CD4-positive, alpha-beta T cell (primary cell): ENCODE data around the gene ADAMTS5. TPM values are rescaled to one million over a fixed set of nuclear protein-coding genes. Genes with fewer than 3 reads are reported as not detected.

Experiments
- ATAC-seq: fragments of 200-7000 bp; cut with Tn5 transposase; one replicate; pipeline ENCODE4 v1.10.0; 2022; ENCODE audit warnings: mild to moderate bottlenecking; ENCODE audit not compliant: poor library complexity
- CTCF ChIA-PET: fragments of 350-600 bp; sonication (Branson Sonifier 250); formaldehyde crosslinking; loops from one replicate; lab custom pipeline; 2021; ENCODE audit warnings: antibody characterized with exemption, inconsistent platforms; lab: Charles Lee
- POLR2A ChIA-PET: fragments of 350-600 bp; sonication (Branson Sonifier 250); formaldehyde crosslinking; loops from one replicate; lab custom pipeline; 2021; ENCODE audit warnings: antibody characterized with exemption, inconsistent platforms; lab: Charles Lee
- DNase-seq, 14 experiments: peaks; one replicate each; pipeline ENCODE4 v3.0.0-alpha.2; 2013 to 2020; ENCODE audit warnings: mixed read lengths in 2 of 14
- H3K27ac ChIP-seq, 2 donors: one replicate each; pipeline versions ENCODE4 v1.5.1 to v1.7.0; 2013; ENCODE audit warnings: low read length in 2 of 2, low read depth in 1 of 2, mild to moderate bottlenecking in 1 of 2
- H3K27me3 ChIP-seq, 2 experiments: 1 replicate in 1 of 2; 2 replicates in 1 of 2; pipeline versions ENCODE4 v1.6.1 to v1.7.0; 2013; ENCODE audit warnings: low read length in 2 of 2, control low read depth in 1 of 2, mild to moderate bottlenecking in 1 of 2, moderate library complexity in 1 of 2; ENCODE audit not compliant: insufficient read depth in 2 of 2, control insufficient read depth in 1 of 2
- H3K36me3 ChIP-seq: one replicate; pipeline ENCODE4 v1.6.1; 2013; ENCODE audit warnings: low read length, control low read depth; ENCODE audit not compliant: insufficient read depth
- H3K4me1 ChIP-seq: one replicate; pipeline ENCODE4 v1.6.1; 2013; ENCODE audit warnings: low read length, control low read depth; ENCODE audit not compliant: insufficient read depth
- H3K4me3 ChIP-seq: one replicate; pipeline ENCODE4 v1.5.1; 2013; ENCODE audit warnings: mild to moderate bottlenecking, low read length, moderate library complexity
- H3K9me3 ChIP-seq, 2 experiments: 1 replicate in 1 of 2; 2 replicates in 1 of 2; pipeline versions ENCODE4 v1.6.1 to v1.7.0; 2013; ENCODE audit warnings: low read length in 2 of 2, mild to moderate bottlenecking in 2 of 2, control low read depth in 1 of 2, moderate library complexity in 1 of 2; ENCODE audit not compliant: control insufficient read depth in 1 of 2, insufficient read depth in 1 of 2
- H3K27ac Mint-ChIP-seq: one replicate; pipeline ENCODE4 v1.8.0; 2020; ENCODE audit warnings: mixed read lengths
- H3K27me3 Mint-ChIP-seq: one replicate; pipeline ENCODE4 v1.8.0; 2021; ENCODE audit warnings: mixed read lengths
- H3K36me3 Mint-ChIP-seq: one replicate; pipeline ENCODE4 v1.8.0; 2021; ENCODE audit warnings: low read depth, mixed read lengths
- H3K4me1 Mint-ChIP-seq: one replicate; pipeline ENCODE4 v1.8.0; 2021; ENCODE audit warnings: low read depth, mixed read lengths
- H3K4me3 Mint-ChIP-seq: one replicate; pipeline ENCODE4 v1.8.0; 2020; ENCODE audit warnings: mild to moderate bottlenecking, mixed read lengths
- H3K9me3 Mint-ChIP-seq: one replicate; pipeline ENCODE4 v1.8.0; 2020; ENCODE audit warnings: mixed read lengths
- CTCF ChIP-seq: fragments of 200-600 bp; IDR thresholded peaks from one replicate; pipeline ENCODE4 v1.8.0; 2022; ENCODE audit warnings: antibody characterized with exemption, mild to moderate bottlenecking
- intact Hi-C, 2 experiments: fragments of 100-400 bp; cut with DNase I in 1 of 2; cut with micrococcal nuclease in 1 of 2; formaldehyde crosslinking; loops; one replicate each; pipeline versions ENCODE4 v1.15.1 to v1.9.0; 2023 to 2025; cut with DNase I, micrococcal nuclease
- total RNA-seq, 174 experiments: library from RNA in 2 of 174; stranded (reverse) in 2 of 174; gene quantifications; one replicate each; pipeline ENCODE4 v1.2.3 and lab custom pipeline; 2021 to 2026

Gene ADAMTS5
- total RNA-seq, 2 experiments from 2014 or later: not detected

- no peak for DNase-seq
Measured at GRCh38 chr21:26935977-26936376, 30.9 kb downstream of the ADAMTS5 start.

GRCh38 chr21:26934383-26934782 is 32.5 kb downstream of the ADAMTS5 start:
- ChIA-PET POLR2A (no interaction called here), CTCF (no interaction called here)
- peaks cover 5% of the 10 kb centered on the region for H3K27me3 Mint-ChIP-seq
- no peak for ATAC-seq
- intact Hi-C loops: no loop called here
- DNase-seq: no peak
- H3K4me3 ChIP-seq: no peak overlapping the region
- H3K4me3 Mint-ChIP-seq: no peak overlapping the region
- H3K36me3 Mint-ChIP-seq: no peaks in the 10 kb centered on the region
- no peak overlapping the region for H3K27ac ChIP-seq
- H3K4me1 Mint-ChIP-seq: no peaks in the 10 kb centered on the region
- TF ChIP-seq CTCF: no peak
- H3K4me1 ChIP-seq: no peaks in the 10 kb centered on the region
- no peaks in the 10 kb centered on the region for H3K9me3 ChIP-seq
- H3K27ac Mint-ChIP-seq: no peak overlapping the region
- H3K27me3 ChIP-seq: no peaks in the 10 kb centered on the region
- no peaks in the 10 kb centered on the region for H3K9me3 Mint-ChIP-seq
- H3K36me3 ChIP-seq: no peaks in the 10 kb centered on the region

More at GRCh38 chr21:26935977-26936376, 30.9 kb downstream of the ADAMTS5 start:
- Histone ChIP-seq H3K4me3 (no peak overlapping the region), H3K27me3 (no peaks in the 10 kb centered on the region), H3K36me3 (no peaks in the 10 kb centered on the region), H3K4me1 (no peaks in the 10 kb centered on the region), H3K9me3 (no peaks in the 10 kb centered on the region), H3K27ac (no peak overlapping the region)
- ATAC-seq: no peak
- Mint-ChIP-seq H3K27me3 (peaks cover 5% of the 10 kb centered on the region), H3K36me3 (no peaks in the 10 kb centered on the region), H3K4me3 (no peak overlapping the region), H3K9me3 (no peaks in the 10 kb centered on the region), H3K27ac (no peak overlapping the region), H3K4me1 (no peaks in the 10 kb centered on the region)
- ChIA-PET POLR2A (interaction anchor here (1.2 kb wide), 1 partner anchor 12 kb away, joined by 3 read pairs; no protein-coding TSS in a partner anchor), CTCF (no interaction called here)
- no peak for TF ChIP-seq CTCF
- intact Hi-C loops: no loop called here

- Histone ChIP-seq H3K27me3 (no peaks in the 10 kb centered on the region), H3K27ac (no peak overlapping the region), H3K4me3 (no peak overlapping the region), H3K4me1 (no peaks in the 10 kb centered on the region), H3K36me3 (no peaks in the 10 kb centered on the region), H3K9me3 (no peaks in the 10 kb centered on the region)
- intact Hi-C loops: no loop called here
- ATAC-seq (no peak), DNase-seq (no peak)
- ChIA-PET CTCF (no interaction called here), POLR2A (no interaction called here)
- Mint-ChIP-seq H3K27ac (no peak overlapping the region), H3K4me1 (no peaks in the 10 kb centered on the region), H3K36me3 (no peaks in the 10 kb centered on the region), H3K9me3 (no peaks in the 10 kb centered on the region), H3K27me3 (peaks cover 5% of the 10 kb centered on the region), H3K4me3 (no peak overlapping the region)
- TF ChIP-seq CTCF: no peak
Measured at GRCh38 chr21:26933448-26933847, 33.4 kb downstream of the ADAMTS5 start.
